ENCODE measurements around the gene ZBTB38.

Gene ZBTB38, protein sequence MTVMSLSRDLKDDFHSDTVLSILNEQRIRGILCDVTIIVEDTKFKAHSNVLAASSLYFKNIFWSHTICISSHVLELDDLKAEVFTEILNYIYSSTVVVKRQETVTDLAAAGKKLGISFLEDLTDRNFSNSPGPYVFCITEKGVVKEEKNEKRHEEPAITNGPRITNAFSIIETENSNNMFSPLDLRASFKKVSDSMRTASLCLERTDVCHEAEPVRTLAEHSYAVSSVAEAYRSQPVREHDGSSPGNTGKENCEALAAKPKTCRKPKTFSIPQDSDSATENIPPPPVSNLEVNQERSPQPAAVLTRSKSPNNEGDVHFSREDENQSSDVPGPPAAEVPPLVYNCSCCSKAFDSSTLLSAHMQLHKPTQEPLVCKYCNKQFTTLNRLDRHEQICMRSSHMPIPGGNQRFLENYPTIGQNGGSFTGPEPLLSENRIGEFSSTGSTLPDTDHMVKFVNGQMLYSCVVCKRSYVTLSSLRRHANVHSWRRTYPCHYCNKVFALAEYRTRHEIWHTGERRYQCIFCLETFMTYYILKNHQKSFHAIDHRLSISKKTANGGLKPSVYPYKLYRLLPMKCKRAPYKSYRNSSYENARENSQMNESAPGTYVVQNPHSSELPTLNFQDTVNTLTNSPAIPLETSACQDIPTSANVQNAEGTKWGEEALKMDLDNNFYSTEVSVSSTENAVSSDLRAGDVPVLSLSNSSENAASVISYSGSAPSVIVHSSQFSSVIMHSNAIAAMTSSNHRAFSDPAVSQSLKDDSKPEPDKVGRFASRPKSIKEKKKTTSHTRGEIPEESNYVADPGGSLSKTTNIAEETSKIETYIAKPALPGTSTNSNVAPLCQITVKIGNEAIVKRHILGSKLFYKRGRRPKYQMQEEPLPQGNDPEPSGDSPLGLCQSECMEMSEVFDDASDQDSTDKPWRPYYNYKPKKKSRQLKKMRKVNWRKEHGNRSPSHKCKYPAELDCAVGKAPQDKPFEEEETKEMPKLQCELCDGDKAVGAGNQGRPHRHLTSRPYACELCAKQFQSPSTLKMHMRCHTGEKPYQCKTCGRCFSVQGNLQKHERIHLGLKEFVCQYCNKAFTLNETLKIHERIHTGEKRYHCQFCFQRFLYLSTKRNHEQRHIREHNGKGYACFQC (N-terminal part only)

DNA sequence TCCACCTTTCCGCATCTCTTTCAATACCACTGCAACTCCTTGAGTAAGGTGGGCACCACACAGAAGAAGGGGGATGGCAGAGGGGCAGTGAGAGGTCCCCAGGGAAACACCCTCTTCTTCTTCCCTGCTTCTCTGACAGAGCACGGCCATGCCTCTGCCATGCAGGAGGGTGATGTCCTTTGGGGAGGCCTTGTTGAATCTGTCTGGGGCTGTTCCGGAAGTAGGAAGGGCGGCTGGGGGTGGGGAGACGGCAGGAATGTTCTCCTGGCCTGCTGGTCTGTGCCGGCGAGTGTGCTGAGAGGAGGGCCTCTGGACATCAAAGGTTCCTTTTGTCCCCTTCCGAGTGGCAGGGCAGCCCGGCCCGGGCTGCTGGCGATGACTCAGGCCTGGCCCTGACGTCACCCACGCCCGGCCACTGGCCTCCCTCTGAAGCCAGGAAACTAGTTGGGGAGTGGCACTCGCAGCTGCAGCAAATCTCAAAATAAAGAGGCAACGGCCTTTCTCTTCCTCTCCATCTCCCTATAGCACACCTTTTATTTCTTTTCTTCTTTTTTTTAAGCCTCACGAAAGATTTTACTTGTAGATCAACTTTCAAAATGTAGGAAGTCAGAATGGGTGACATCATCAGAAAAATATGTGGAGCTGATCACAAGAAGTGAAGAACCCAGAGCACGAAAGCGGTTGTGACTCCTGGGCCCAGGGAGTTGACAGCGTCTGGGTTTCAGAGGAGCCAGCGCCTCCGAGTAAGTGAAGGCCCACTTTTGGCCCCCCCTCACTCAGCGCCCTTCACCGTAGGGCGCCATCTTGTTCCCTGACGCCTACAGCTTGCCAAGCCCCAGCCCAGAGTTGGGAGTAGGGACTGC lies at the start of gene ZBTB38:
TSS of gene ZBTB38 (plus strand) at position 443 of the 863 bp plus-strand sequence. CDS start 73,885 bp downstream, outside the sequence.
- DNase-seq (ENCODE audit: low read depth in 1 of 2, low spot score in 1 of 2) = no peak

DNA sequence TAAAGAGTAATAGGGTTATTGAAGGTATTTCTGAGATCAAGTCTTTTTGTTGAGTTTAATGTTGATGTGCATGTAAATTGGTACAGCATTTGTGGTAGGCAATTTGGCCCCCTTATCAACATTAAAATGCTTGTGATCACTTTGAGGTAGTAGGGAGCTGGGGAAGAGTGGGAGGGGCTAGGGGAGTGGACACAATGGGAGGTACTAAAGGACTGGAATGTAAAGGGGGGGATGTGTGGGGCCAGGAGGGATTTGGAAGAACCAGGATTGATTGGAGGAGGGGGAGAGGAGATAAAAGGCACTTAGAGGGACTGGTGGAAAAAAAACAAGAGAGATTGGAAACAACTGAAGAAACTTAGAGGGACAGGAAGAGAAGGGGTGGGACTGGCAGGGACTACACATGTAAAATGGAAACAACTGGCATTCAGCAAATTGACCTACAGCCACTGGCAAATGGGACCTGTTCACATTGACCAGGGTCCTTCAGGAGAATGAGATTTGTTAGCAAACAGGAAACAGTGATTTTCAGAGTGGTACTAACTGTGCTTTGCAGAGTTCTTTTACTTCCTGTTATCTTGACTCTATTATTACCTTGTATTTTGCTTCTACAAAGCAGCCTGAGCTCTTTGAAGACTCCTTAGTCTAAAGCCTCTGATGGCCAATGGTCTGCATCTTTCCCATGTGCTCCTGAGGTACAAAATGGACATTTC lies 47.8 kb upstream of the ZBTB38 start:
- no peak for DNase-seq (ENCODE audit: low read depth in 1 of 2, low spot score in 1 of 2)

DNA sequence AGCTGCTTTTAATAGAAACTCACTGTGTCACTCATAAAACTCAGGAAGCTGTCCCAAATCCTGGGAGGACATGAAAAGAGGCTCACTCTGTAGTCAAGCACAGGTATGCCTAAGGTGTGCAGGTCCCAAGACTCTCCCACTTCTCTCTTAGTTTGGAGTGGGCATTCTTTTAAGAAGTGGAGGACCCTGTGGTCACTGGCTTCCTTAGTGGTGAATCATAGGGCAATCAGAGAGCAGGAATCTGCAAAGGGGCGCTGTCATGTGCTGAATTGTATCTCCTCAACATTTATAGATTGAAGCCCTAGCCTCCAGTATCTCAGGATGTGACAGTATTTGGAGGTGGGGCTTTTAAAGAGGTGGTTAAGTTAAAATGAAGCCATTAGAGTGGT lies 47.2 kb upstream of the ZBTB38 start:
- no peak for DNase-seq (ENCODE audit: low read depth in 1 of 2, low spot score in 1 of 2)

DNA sequence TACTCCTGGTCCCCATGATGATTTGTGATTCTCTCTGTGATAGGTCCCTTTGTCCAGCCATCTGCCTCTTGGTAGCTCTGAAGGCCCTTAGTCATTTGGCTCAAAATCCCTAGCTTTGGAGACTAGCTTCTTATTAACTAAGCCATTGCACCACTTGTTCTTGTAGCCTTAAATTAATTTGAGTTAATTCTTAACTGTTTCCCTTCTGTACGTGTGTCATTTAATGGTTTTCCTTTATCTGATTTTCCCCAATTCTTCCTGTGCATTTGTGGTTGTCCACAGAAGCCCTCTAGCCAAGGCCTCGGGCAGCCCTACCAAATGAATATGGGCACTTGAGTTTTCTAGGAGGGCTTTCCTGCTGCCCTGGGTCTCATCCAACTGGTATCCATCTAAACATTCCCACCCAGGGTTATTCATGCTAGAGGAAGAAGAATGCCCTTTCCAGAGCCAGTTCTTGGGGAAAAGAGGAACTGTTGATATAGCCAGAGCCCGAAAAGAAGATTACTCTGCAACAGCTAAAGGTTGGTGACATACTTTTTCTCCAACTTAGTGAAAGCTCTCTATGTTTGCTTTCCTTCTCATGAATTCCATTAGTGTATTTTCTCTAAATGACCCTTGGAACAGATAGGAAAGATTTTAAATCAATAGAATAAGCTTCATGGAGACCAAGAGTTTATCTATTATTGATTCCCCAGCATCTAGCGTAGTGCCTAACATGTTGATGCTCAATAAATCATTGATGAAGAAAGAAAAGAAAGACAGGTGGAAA lies 44.2 kb upstream of the ZBTB38 start:
- DNase-seq (ENCODE audit: low read depth in 1 of 2, low spot score in 1 of 2) = no peak

DNA sequence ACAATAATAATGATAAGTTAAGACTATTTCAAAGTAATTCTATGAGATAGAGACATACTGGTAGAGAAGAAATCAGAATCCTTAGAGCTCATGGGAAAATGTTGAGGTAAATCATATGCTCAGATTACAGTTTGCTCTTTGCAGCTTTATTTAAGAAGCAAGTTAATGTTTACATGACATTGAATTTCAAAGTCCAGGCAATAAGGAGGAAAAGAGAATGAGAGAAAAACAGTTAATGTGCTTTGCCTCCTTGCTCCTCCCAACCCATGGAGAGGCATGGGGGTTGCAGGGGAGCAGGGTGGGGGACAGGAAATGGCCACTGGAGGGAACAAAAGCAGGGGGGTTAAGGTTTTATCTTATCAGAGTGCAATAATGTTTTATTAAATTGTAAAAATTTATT lies 42.2 kb upstream of the ZBTB38 start:
- no peak for DNase-seq (ENCODE audit: low read depth in 1 of 2, low spot score in 1 of 2)

DNA sequence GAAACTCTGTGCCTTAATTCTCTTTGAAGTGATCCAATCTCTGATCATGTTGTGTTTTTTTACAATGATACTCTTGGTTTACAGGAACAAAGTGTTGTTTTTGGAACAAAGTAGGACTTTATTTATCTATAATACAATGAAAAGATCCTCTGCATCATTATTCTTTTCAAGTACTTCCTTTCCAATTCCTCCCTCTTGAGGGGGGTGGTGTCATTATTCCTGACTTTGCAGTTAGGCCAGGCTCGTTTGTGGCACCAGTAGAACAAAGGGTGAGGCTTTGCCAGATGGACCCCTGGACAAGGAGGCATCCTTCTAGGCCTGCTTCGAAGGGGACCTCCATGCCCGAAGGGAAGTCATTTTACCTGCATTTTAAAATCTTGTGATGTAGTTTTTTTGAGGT lies 41.7 kb upstream of the ZBTB38 start:
- DNase-seq (ENCODE audit: low read depth in 1 of 2, low spot score in 1 of 2) = no peak

DNA sequence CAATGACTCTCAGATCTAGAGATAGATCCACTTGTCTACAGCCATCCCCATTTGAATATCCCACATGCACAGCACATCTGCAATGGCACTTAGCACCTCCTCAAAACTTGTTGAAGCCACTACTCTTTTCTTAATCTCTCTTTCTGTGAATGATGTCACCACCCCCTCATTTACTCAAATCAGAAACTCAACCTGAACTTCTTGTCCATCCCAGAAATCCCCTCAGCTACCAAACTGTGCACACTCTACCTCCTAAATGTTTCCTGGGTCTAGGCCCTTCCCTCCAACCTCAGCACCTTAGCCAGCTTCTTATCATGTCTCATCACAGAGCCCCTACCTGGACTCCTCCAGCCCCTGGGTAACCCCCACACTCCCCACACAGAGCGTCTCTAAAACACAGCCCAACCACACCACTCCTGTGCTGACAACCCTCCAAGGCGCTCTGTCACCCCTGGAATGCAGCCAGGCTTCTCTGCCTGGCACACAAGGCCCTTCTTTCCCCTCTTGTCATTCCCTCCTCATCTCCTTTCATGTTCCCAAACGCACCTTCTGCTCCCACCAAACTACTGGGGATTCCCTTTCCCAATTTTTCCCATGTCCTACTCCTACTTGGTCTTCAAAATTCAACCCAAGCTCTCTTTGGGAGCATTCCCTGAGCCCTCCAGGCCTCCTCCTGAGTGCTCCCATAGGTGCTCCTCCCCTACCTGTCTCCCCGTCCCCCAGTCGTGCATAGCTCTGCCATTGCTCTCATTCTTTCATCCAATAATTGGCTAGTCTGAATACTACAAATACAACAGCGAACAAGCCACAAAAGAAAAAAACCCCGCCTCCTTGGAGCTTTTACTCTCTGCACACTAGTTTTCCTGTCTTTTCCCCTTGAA lies 39.8 kb upstream of the ZBTB38 start:
- no peak for DNase-seq (ENCODE audit: low read depth in 1 of 2, low spot score in 1 of 2)

DNA sequence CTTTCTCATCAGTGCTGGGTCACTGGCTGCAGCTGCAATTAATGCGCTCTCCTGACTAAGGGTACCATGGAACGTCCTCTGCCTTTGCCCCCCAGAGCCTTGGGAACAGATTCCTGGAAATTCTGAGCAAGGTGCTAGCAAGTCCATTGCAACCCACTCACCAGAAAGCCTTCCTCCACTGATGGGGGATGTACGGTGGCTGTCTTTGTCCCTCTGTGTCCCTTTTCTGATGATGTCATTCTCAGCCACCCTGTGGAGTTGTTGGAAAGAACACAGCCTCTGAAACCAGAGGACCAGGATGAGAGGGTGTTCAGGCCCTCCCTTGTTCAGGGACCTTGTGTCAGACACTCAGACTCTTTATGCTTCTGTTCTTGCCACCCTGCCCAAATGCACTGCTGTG lies 38.1 kb upstream of the ZBTB38 start:
- DNase-seq (ENCODE audit: low read depth in 1 of 2, low spot score in 1 of 2) = no peak

DNA sequence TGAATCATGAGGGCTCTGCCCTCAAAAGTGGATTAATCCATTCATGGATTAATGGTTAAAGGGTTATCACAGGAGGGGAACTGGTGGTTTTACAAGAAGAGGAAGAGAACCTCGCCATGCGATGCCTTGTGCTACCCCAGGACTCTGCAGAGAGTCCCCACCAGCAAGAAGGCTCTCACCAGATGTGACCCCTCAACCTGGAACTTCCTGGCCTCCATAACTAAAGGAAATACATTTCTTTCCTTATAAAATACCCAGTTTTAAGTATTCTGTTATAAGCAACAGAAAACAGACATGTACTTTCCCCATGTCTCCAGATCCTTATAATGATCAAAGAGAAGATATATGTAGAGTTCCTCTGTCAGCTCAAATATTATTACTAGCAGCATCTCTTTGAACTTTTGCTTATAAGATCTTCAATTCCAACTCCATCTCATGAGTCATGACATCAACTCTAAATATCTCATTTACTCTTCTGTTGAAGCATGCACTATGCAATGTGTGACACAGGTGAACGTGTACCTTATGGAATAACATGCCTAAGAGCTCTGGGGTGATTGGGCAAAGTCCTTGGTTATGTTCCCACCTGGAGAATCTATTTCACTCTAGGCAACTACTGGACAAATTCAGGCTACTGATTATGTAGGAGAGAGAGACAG lies 37.5 kb upstream of the ZBTB38 start:
- DNase-seq (ENCODE audit: low read depth in 1 of 2, low spot score in 1 of 2) = no peak

DNA sequence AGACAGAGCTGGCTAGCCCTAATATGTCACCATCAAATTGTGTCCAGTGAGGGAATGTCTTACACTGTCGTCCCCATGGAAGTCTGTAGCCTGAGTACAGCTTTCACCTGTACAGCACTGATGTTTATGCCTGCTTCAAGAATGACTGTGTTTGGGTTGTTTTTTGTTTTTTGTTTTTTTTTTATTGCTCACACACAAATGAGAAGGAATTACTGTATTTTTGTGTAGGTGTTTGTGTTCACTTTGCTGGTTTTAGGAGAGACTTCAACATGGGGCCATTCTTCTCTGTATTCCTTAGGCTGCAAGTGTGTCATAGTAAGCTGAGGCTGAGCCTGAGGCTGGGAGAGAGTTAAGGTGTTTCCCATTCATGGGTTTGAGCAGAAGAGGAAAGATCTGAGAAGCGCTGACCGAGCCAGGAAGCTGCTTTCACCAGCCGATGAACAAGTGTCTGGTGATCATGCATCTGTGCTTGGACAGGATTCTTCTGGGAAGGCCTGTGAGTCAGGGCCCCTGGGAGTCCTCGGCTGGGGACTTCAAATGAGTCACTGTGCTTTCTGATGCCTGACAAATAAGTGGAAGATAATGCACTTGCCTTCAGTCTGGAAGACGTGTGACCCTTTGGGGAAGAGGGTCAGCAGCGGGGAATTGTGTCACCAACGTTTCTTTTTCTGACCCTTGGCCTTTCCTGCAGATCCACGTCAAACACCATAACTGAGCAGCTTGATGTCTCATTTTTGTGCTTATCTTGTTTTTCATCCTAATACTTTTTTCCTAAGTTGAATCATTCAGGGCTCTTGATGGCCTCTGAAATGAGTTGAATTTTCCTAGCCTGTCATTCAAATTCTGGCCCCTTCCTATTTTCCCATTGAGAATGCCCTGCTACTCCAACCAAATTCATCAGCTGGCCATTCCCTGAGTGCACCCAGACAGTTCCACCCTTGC lies 36.7 kb upstream of the ZBTB38 start:
- DNase-seq (ENCODE audit: low read depth in 1 of 2, low spot score in 1 of 2) = no peak

DNA sequence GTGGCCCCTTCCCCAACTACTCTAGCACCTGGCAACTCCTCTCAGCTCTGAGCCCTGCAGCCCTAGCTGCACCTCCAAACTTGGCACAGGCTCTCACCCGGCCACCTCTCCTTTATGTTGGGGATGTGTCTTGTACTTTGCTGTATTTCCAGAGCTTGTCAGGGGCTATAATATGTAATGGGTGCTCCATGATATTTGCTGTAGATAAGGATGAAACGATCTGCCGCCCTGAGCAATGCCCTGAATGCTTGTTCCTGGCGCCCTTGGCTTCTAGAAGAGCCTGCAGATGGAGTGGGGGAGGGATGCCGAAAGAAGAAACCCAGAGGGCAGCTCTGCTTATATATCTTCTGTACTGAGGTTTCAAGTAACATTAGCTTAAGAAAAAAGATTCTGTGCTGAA lies 35.9 kb upstream of the ZBTB38 start:
- no peak for DNase-seq (ENCODE audit: low read depth in 1 of 2, low spot score in 1 of 2)

DNA sequence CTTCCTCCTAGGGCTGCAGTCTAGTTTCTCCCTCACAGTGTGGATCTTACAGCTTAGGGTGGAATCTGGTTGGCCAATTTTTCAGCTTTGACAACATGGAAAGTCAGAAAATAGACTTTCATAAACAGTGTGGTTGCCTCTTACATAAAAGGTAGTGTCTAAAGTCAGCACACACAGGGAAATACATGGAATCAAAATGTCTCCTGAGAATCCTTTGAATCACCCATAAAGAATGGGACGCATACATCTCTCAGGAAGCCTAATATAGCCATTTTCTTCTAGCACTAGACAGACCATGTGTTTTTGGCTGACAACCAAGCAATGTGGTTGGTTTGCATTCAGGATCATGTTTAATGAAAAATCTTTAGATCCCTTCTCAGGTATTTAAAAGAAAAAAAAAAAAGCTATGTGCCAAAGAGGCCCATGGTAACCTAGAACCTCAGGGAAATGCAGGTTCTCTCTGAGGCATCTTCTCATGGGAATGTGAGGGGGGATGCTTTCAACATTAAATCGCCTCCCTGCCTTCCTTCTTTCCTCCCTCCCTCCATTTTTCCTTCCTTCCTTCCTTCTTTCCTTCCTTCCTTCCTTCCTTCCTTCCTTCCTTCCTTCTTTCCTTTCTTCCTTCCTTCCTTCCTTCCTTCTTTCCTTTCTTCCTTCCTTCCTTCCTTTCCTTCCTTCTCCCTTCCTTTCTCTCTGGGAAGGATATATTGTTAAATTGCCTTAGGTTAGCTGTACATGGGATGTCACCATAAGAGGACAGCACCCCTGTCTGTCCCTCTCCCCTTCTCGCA lies 34.3 kb upstream of the ZBTB38 start:
- DNase-seq (ENCODE audit: low read depth in 1 of 2, low spot score in 1 of 2) = no peak

DNA sequence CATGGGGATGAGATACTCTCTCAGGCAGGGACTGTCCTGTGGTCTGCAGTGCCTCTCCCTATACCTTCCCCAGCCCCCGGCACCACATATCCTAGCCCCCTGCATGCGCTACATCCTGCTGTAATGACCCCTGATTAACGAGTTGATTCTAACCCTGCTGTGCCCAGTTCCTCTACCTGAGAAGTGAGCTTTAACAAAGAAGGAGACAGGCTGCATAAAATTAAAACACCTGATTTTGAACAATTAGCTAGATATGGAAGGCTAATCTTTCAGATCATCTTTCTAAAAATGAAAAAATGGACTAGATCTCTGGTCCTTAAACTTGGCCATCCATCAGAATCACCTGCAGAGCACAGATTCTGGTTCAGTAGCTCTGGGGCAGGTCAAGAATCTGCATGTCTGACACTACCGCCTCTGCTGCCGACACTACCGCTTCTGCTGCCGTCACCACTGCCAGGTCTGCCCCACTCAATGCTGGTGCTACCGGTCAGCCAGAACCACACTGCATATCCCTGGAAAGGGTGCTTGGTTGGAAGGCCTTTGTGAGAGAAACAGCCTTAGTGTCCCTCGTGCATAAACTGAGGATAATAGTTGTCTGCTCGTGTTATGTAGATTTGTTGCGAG lies 33.6 kb upstream of the ZBTB38 start:
- DNase-seq (ENCODE audit: low read depth in 1 of 2, low spot score in 1 of 2) = no peak

DNA sequence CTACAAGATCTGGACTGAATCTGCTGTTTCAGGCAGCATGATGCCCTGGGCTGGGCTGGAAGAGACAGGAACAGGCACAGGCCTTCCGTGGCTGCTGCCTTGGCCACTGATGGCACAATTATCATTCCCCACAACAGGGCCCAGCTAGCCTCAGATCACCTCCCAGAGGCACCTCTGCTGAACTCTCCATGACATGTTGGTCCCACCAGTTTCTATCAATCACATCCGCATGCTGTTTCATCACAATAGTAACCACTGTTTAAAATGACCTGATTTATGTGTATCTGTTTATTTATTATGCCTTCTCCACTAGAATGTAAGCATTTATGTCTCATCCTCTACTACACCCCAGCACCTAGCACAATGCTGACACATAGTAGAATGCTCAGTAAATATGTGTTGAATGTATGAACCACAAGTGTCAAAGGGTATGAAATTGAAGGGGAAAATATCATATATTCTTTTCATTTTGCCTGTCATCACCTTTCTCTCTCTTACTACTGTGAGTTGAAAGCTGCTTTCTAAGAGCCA lies 32.7 kb upstream of the ZBTB38 start:
- no peak for DNase-seq (ENCODE audit: low read depth in 1 of 2, low spot score in 1 of 2)

All from activated CD4-positive, alpha-beta T cell treated with anti-CD3 and anti-CD28 coated beads, Interleukin-2, amount 50 U/mL, for 24 hours (primary cell).